GM19025 (cell line): ENCODE data around the gene PPDPF.
"Not testable (repeated sequence)": the region's sequence is repeated elsewhere in the genome, so short reads cannot be mapped to it uniquely, and the experiment has no call there.

Experiments used
- ATAC-seq: cut with Tn5 transposase; IDR thresholded peaks from one replicate; pipeline ENCODE4 v1.9.1; 2021; ENCODE audit warnings: mild to moderate bottlenecking, low read depth, moderate library complexity; ENCODE audit not compliant: unreplicated experiment

The PPDPF gene

GRCh38 chr20:63520504-63520933 lies at the start of gene PPDPF:
TSS of gene PPDPF (plus strand) at chr20:63520765. CDS start at chr20:63521309, 544 bp downstream.
- peak; percentile 78 for ATAC-seq

GRCh38 chr20:63471002-63471716 lies 49.4 kb upstream of the PPDPF start:
- ATAC-seq = no peak

GRCh38 chr20:63471717-63471980 lies 48.9 kb upstream of the PPDPF start:
- no peak for ATAC-seq

- ATAC-seq = no peak
These were observed 48.4 kb upstream of the PPDPF start, which contains the start of gene KCNQ2 for GRCh38 chr20:63471981-63472831. TSS of gene KCNQ2 (minus strand) at chr20:63472655. CDS start at chr20:63472463, 192 bp downstream.

GRCh38 chr20:63472862-63473390 lies 47.6 kb upstream of the PPDPF start:
- ATAC-seq = no peak

GRCh38 chr20:63473555-63474449 lies 46.8 kb upstream of the PPDPF start:
- ATAC-seq = no peak

GRCh38 chr20:63475209-63475608 lies 45.4 kb upstream of the PPDPF start:
- ATAC-seq = no peak

GRCh38 chr20:63477061-63477616 lies 43.4 kb upstream of the PPDPF start:
- no peak for ATAC-seq

GRCh38 chr20:63477944-63478343 lies 42.6 kb upstream of the PPDPF start:
- no peak for ATAC-seq

GRCh38 chr20:63478346-63479302 lies 41.9 kb upstream of the PPDPF start:
- ATAC-seq = no peak

- ATAC-seq = not testable (repeated sequence)
These were observed 40.7 kb upstream of the PPDPF start for GRCh38 chr20:63479695-63480419.

- ATAC-seq = no peak
These were observed 39.1 kb upstream of the PPDPF start for GRCh38 chr20:63481503-63481902.

GRCh38 chr20:63482021-63482587 lies 38.5 kb upstream of the PPDPF start:
- no peak for ATAC-seq

GRCh38 chr20:63483834-63484233 lies 36.7 kb upstream of the PPDPF start:
- ATAC-seq = no peak

- ATAC-seq = no peak
These were observed 36.3 kb upstream of the PPDPF start for GRCh38 chr20:63484236-63484635.

- no peak for ATAC-seq
These were observed 35.7 kb upstream of the PPDPF start for GRCh38 chr20:63484651-63485403.

- no peak for ATAC-seq
These were observed 34.2 kb upstream of the PPDPF start for GRCh38 chr20:63486300-63486855.
